HG03060 (cell line): Measurements from ENCODE around the gene OBSCN.
"Not testable (repeated sequence)": the region's sequence is repeated elsewhere in the genome, so short reads cannot be mapped to it uniquely, and the experiment has no call there.

Experiments used
- ATAC-seq: cut with Tn5 transposase; IDR thresholded peaks from one replicate; pipeline ENCODE4 v1.9.1; 2021; ENCODE audit warnings: low read depth, moderate number of reproducible peaks; ENCODE audit not compliant: unreplicated experiment

The OBSCN gene

DNA sequence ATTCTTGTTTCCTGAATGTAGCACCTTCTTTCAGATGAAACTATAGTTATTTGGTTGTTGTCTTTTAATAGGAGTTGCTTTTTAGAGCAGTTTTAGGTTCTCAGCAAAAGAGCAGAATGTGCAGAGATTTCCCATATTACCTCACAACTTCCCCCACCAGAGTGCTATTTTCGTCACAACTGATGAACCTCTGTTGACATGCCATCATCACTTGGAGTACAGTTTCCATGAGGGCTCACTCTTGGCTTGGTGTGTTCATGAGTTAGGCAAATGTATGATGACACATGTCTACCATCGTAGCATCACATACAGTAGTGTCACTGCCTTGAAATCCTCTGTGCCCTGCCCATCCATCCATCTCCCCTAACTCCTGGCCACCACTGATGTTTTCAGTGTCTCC, 38.5 kb upstream of the OBSCN start:
- ATAC-seq: no peak

DNA sequence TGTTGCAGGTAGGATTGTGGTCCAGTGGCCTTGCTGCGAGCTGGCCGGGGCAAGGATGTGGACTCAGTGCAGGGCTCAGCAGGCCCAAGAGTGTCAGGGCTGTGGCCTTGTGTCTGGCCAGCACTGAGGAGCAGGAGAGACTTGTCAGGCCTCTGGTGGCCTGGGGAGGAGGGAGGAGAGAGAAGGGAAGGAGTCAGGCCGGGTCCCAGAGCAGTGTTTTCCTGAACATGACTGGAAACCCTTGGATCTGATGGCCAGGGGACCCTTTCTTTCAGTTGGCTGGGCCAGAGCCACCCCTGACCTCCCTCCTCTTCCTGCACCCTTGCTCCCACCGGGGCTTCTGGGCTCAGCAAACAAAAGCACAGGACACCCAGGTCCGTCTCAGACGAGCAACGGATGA, 37.2 kb upstream of the OBSCN start:
- no peak for ATAC-seq

DNA sequence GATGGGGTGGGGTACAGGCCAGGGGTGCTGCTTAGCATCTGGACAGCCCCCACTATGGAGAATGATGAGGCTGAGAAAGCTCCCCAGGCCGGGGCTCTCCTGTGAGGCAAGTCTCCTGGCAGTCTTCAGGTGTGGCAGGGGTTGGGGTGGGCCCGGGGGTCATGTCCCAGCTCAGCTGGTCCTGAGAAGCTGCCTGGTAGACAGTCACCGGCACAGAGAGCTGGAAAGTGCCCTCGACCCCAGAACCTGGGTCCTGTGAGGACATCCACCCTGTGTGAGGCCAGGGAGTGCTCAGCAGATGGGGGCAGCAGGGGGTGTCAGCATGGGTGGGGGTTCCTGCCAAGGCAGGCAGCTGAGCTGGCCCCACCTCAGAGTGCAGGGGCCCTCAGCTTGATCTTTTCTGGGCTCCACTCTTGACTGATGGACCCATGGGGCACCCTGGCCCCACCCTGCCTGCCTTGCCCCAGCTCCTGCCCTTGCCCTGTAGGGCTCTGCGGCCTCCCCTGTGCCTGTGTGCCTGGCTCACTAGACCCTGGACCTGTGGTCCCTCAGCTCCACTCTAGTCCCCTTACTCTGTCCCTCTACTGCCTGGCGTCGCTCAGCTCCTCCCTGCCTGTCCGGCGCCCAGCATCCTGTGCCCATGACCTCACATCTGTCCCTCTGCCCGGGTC, 36.5 kb upstream of the OBSCN start:
- ATAC-seq: no peak

DNA sequence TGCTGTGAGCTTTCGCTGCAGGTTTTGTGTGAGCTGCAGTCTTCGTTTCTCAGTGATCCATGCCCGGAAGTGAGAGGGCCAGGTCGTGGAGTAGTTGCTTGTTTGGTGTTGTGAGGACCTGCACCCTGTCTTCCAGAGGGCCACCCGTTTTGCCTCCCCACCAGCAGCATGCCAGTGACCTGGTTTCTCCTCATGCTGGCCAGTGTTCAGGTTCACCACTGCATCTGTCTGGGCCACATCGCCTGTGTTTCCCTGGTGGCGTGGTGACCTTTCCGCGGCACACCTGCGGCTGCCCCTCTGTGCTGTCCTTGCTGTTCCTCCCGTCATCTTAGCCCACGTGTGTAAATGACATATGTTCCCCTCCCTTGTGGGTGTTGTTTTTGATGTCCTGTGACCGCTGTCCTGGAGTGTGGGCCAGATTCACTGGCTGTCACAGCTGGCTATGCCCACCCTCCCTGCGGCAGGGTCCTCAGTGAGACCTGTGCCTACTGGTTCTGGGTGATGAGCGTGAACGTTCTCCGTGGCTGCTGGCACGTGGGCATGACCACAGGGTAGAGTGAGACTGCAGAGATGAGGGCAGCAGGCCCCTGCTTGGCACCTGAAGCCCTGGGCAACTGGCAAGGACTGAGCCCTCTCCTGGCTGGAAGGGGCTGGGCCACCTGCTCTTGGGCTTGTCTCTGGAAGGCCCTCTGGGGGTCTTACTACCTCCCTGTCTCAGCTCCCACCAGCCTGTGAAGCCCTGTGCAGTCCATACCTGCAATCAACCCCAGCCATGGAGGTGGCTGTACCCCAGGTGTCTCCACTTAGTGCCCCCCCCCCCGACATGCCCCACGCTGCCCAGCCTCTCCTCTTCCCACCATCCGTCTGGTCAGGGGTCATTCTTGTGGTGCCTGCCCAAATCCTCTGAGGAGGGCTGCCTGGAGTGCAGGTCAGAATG, 35.0 kb upstream of the OBSCN start:
- no peak for ATAC-seq

DNA sequence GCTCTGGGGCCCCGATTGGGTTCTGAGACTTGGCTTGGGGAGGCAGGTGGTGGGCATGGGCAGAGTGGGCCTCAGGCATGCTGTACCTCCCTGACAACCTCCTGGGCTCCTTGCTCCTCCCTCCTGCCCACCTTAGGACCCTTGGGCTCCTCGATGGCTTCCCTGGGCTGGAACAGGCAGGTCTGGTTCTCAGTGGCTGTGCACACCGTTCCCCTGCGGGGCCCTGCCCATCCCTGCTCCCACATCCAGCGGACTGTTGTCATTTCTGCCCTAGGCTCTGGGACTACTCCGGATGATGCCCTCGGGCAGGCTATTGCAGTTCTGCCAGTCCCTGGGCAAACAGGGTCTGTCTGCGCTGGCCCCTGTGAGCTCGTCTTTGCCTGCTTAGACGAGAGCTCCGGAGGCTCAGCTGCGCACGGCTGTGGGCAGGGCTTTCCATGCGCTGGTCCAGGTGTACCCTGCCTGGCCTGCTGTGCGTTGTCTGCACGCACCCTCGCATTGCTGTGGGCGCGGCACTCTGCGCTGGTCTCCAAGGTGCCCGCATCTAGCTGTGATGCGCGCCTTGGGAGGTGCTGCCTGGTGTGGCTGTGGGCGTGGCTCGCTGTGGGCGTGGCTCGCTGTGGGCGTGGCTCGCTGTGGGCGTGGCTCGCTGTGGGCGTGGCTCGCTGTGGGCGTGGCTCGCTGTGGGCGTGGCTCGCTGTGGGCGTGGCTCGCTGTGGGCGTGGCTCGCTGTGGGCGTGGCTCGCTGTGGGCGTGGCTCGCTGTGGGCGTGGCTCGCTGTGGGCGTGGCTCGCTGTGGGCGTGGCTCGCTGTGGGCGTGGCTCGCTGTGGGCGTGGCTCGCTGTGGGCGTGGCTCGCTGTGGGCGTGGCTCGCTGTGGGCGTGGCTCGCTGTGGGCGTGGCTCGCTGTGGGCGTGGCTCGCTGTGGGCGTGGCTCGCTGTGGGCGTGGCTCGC, 34.0 kb upstream of the OBSCN start:
- ATAC-seq: not testable (repeated sequence)

DNA sequence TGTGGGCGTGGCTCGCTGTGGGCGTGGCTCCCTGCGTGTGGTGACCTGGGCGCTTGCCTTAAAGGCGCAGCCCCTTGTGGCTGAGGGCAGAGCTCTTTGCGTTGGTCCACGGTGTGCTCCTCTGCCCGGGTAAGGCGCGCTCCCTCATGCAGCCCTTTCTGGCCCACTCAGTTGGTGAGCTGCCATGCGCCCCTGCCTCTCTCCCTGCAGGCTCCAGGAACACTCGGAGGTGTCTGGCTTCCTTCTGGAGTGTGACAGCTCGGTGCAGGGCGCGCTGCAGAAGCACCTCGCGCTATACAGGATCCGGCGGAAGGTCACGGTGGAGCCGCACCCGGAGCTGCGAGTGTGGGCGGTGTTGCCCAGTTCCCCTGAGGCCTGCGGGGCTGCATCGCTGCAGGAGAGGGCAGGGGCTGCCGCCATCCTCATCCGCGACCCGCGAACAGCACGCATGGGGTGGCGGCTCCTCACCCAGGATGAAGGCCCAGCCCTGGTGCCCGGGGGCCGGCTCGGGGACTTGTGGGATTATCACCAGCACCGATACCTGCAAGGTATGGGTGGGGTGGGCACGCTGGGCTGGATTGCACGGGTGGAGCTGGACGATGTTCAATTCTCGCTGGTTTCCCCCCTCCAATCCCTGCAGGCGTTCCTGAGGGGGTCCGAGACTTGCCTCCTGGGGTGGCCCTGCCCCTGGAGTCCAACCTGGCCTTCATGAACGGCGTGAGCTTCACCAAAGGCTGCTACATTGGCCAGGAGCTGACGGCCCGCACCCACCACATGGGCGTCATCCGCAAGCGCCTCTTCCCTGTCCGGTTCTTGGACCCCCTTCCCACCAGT, 33.1 kb upstream of the OBSCN start:
- no peak for ATAC-seq

DNA sequence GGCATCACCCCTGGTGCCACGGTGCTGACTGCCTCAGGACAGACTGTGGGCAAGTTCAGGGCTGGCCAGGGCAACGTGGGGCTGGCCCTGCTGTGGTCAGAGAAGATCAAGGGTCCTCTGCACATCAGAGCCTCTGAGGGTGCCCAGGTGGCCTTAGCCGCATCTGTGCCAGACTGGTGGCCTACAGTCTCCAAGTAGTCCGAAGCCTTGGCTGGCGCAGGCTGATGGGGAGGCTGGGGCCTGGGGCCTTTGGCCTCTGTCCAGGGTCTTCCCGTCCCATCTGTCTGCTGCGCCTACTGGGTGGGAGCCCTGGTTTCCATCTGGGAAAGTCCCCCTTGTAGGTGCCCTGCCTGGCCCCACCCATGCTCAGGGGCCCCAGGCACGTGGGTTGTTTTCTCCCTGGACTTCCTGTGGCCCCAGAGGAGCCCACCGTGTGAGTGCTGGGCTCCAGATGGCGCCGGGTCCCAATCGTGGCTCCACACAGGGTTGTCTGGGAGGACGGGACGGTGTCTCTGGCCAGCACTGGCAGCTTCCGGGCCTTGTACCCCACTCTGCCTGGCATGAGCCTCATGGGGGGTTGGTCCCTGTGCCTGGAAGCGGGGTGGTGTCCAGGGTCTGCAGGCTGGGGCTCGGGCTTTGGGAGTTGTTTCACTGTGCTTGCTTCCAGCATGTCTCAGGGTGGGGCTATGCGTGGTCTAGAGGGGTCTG, 32.4 kb upstream of the OBSCN start:
- ATAC-seq: no peak

DNA sequence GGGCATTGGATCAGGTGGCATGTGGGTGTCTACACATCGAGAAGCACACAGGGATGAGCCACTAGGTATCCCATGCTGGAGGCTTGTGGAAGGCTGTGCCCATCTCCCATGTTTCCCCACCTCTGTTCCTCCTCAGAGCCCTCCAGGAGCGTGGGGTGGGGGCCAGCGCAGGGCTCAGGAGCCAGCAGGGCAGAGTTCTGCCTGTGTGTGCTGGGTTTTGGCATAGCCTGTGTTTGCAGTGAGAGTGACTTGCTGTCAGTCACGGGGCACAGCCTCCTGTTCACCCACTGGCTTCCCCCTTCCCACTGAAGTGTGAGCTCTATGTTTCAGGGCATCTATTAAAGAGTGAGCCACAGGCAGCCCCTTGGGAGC, 31.8 kb upstream of the OBSCN start:
- no peak for ATAC-seq

DNA sequence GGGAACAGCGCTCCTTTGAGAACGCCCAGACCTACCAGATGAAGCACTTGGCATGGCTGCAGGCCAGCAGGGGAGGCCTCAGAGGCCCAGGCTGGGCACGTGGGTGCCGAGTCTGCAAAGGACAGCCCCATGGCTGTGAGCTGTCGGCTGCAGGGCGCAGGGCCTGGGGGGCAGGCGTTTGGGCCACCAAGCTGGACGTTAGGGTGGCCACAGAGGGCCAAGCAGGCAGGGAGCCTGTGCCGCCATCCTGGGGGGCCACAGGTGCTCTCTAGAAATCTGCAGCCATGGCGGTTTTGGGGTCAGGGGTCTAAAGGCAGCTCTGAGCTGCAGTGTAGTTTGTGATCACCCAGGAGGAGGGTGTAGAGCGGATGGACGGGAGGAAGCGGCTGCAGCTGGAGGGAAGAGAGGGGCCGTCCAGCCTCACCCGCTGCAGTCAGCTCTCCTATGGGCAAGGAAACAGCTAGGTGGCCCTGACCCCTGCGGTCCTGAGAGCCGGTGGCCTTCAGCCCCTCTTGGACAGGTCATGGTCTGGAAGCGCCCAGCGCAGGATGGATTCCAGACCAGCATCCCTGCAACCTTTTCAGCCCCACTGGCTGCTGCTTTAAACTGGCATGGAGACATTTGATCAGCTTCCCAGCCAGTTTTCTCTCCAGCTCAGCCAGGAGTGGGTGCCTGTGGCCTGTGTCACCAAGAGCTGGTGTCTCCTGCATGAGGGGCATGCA, 31.2 kb upstream of the OBSCN start:
- ATAC-seq: no peak

DNA sequence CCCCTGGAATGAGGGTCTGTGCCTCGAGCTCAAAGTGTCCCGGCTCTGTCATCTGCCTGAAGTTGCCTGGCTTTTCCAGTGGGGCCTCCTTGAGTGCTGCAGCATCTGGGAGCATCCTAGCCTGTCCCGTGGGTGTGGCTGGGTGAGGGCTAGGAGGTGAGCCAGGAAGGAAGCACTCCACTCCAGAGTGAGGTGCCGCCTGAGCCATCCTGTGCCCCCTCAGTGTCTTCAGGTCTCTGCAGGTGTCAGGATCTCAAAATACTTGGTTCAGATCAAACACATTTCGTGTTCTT, 30.7 kb upstream of the OBSCN start:
- ATAC-seq: no peak

DNA sequence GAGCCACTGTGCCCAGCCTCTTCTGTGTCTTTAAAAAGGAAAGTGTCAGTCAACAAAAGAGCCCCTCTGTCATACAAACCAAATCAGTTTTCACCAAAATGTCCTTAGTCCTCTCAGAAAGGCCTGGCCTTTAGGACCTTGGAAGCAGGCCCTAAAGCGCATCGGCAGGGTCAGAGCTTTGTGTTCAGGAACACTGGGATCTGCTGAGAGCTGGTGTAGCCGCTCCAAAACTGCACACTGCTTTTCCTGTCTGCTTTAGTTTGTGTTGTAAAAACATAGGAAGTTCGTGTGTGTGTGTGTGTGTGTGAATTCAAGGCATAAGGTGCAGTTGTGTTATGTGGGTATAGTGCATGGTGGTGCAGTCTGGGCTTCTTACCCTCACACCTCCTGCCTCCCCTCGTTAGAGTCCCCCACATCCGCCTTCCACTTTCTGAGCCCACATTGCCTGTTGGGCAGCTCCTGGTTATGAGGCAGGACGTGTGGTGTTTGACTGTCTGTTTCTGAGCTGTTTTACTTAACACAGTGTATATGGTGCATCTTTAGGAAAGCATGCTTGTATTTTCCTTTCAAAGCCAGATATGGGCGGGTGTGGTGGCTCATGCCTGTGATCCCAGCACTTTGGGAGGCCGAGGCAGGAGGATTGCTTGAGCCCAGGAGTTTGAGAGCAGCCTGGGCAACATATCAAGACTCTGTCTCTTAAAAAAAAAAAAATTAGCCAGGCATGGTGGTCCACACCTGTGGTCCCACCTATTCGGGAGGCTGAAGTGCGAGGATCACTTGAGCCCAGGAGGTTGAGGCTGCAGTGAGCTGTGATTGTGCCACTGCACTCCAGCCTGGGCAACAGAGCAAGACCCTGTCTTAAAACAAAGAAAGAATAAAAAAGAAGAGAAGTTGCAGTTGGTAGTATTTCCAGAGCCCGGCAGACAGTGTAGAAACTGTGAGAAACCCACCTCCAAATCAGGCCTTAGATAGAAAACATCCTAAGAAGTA, 29.8 kb upstream of the OBSCN start:
- no peak for ATAC-seq

DNA sequence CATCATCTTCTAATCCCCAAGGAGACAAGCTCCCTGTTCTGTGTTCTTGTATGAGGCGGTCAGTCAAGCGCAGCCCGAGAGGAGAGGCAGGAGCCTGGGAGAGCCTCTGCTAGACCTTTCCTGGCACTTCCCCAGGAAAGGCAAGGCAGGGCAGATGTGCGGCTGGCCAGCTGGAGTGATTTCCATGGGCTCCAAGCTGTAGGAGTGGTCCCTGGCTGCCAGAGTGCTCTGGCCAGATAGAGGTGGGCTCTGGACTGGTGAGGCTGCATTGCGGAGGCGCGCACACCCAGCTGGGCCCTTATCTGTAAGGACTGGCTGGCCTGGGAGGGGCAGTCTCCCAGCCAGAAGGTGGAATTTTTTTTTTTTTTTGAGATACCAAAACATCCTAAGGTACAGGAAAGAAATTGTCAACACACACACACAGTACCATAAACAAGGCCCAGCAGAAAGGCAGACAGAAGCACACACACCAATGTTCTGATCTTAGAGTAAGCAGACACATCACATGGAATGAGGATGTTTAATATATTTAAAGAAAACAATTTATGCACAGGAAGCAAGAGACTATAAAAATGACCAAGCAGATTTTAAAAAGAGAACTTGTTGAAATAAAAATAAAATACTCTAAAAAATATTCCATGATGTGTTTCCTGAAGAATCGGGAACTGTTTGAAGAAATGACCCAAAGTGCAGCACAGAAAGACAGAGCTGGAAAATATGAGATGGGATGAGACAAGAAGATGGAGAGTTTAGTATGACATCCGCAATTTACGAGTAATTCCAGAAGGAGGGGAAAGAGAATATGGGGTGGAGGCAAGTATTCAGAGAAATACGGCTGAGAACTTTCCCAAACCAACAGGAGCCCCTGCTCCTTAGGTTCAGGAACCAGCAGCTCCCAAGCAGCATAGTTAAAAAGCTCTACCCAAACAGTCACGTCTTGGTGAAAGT, 28.8 kb upstream of the OBSCN start:
- no peak for ATAC-seq

DNA sequence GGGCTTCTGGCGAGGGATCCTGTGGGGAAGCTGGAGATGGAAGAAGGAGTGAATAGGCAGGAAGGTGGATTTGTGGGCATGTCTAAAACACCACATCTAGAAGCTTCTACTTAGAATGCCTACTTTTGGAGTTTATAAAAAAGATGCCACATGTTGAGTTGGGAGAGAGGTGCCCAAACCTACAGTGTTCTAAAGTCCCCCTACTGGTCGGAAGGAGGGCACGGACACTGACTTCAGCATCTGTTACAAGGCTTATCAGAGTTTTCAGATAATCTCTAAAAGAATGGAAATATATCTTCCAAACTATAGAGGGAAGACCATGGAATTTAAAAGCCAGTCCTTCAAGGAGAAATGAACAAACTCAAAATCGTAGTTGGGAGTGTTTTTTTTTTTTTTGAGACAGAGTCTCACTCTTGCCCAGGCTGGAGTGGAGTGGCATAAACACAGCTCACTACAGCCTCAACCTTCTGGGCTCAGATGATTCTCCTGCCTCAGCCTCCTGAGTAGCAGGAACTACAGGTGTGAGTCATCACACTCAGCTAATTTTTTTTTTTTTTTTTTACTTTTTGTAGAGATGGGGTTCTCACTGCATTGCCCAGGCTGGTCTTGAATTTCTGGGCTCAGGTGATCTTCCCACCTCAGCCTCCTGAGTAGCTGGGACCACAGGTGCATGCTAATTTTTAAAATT, 27.4 kb upstream of the OBSCN start:
- ATAC-seq: no peak

DNA sequence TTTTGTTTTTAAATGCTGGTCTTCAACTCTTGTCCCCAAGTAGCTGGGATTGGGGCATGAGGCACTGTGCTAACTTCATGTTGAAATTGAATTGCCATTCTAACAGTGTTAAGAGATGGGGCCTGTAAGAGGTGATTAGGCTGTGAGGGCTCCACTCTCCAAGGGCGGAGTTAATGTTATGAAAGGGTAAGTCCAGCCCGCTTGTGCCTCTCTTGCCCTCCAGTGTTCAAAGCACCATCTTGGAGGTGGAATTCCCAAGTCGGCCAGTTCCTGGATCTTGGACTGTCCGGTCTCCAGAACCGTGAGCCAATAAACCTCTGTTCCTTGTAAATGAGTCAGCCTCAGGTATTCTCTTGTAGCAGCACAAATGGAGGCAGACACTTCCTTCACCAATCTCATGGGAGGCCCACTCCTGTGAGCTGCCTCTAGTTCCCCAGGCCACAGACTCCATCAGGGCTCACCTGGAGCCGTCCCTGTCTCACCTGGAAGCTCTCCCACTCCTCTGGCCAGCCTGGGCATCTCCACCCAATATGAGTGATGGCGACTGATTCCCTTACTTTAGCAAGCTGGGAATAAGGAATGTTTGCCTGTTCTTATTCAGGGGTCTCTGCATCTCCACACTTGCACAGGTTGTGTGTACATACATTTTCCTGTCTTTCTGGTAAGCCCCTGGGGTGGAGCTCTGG, 26.7 kb upstream of the OBSCN start:
- no peak for ATAC-seq

DNA sequence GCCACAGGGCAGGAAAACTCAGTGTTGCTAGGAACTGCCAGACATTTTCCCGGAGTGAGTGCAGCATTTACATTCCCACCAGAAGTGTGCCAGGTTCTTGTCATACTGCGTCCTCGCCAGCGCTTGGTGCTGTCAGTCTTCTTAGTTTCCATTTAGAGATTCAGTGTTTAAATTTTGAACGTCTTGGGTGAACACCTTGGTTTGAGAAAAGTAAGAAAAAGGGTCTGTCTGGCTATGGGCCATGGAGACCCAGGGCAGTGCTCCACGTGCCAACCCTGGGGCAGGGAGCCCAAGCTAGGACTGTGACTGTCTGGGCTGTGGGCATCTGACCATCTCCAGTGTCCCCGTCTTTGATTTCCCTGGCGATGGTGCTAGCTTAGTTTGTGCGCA, 26.2 kb upstream of the OBSCN start:
- no peak for ATAC-seq
